ENCODE data around the gene GNAO1.

GRCh38 chr16:56289862-56290261 is 98.6 kb downstream of the GNAO1 start:
- TF ChIP-seq EZH2 (IDR thresholded peaks at IDR 0.05; ENCODE audit: insufficient read depth, poor library complexity, severe bottlenecking) (no peak), EZH2phosphoT487 (IDR thresholded peaks at IDR 0.05; ENCODE audit: insufficient read depth, low read depth) (no peak)
